NCI-H524 treated with DMSO at 0.1 percent for 48 hours (cell line): ENCODE results near the gene MEIOB.
"Not testable (repeated sequence)": the region's sequence is repeated elsewhere in the genome, so short reads cannot be mapped to it uniquely, and the experiment has no call there.

ENCODE experiments used
- DNase-seq: peaks from one replicate; lab custom pipeline; 2025; lab: John Stamatoyannopoulos, UW

MEIOB gene

GRCh38 chr16:1871974-1872635, at the start of gene MEIOB:
TSS of gene MEIOB (minus strand) at chr16:1872164. CDS start at chr16:1868175, 3,989 bp downstream.
- DNase-seq = no peak

GRCh38 chr16:1920727-1921171, 48.8 kb upstream of the MEIOB start:
- DNase-seq = no peak

GRCh38 chr16:1920122-1920521, 48.2 kb upstream of the MEIOB start:
- DNase-seq = not testable (repeated sequence)

GRCh38 chr16:1919327-1919998, 47.5 kb upstream of the MEIOB start:
- DNase-seq = no peak

GRCh38 chr16:1918351-1919326, 46.7 kb upstream of the MEIOB start, which contains the start of gene HS3ST6:
TSS of gene HS3ST6 (minus strand) at chr16:1918415. CDS start at chr16:1918323, 92 bp downstream.
- no peak for DNase-seq

- no peak for DNase-seq
Measured at GRCh38 chr16:1917665-1918350, 45.8 kb upstream of the MEIOB start.

GRCh38 chr16:1917056-1917664, 45.2 kb upstream of the MEIOB start:
- DNase-seq = no peak

GRCh38 chr16:1916640-1916990, 44.7 kb upstream of the MEIOB start:
- no peak for DNase-seq

- DNase-seq = no peak
Measured at GRCh38 chr16:1915732-1916639, 44.0 kb upstream of the MEIOB start.

GRCh38 chr16:1914988-1915387, 43.0 kb upstream of the MEIOB start:
- no peak for DNase-seq

- no peak for DNase-seq
Measured at GRCh38 chr16:1914084-1914608, 42.2 kb upstream of the MEIOB start.

GRCh38 chr16:1913327-1914083, 41.5 kb upstream of the MEIOB start:
- DNase-seq = no peak

GRCh38 chr16:1912215-1912543, 40.2 kb upstream of the MEIOB start:
- no peak for DNase-seq

GRCh38 chr16:1911467-1912214, 39.7 kb upstream of the MEIOB start:
- DNase-seq = no peak

GRCh38 chr16:1909561-1910231, 37.7 kb upstream of the MEIOB start:
- DNase-seq = peak; percentile 38

- DNase-seq = no peak
Measured at GRCh38 chr16:1908983-1909382, 37.0 kb upstream of the MEIOB start.

- no peak for DNase-seq
Measured at GRCh38 chr16:1908184-1908583, 36.2 kb upstream of the MEIOB start.

- DNase-seq = no peak
Measured at GRCh38 chr16:1907226-1907860, 35.4 kb upstream of the MEIOB start.
